Panc1 (cell line): ENCODE results near the gene TP63. TPM values are rescaled to one million over a fixed set of nuclear protein-coding genes. Genes with fewer than 3 reads are reported as not detected.
A peak's percentile ranks its signal among the peaks of the same experiment; 100 is the strongest.

Experiments used
- ATAC-seq: fragments of 200-7000 bp; cut with Tn5 transposase; 2 replicates; pipeline ENCODE4 v1.9.1; 2020; ENCODE audit warnings: mild to moderate bottlenecking, moderate library complexity
- BruUV-seq: library from RNA; stranded (reverse); fragments of 400-500 nt; replicated peaks from 2 replicates; lab custom pipeline; 2021; lab: Mats Ljungman, UMichigan
- CTCF ChIA-PET: fragments of 300-600 bp; sonication (Branson Sonifier 250); formaldehyde crosslinking; loops from one replicate; lab custom pipeline; 2022; ENCODE audit warnings: antibody characterized with exemption; lab: Charles Lee
- POLR2A ChIA-PET: fragments of 300-600 bp; sonication (Branson Sonifier 250); formaldehyde crosslinking; loops from one replicate; lab custom pipeline; 2022; ENCODE audit warnings: antibody characterized with exemption; lab: Charles Lee
- DNase-seq: peaks from one replicate; pipeline ENCODE4 v3.0.0-alpha.2; 2010; ENCODE audit warnings: low read depth, low spot score
- H3K27ac ChIP-seq: 2 replicates; pipeline ENCODE4 v1.5.1; 2011; ENCODE audit warnings: mild to moderate bottlenecking, low read length, inconsistent platforms
- H3K27me3 ChIP-seq: fragments of 200-500 bp; sonication (Bioruptor generic); 2 replicates; pipeline ENCODE4 v1.6.0; 2014; ENCODE audit warnings: low read length, inconsistent platforms; ENCODE audit not compliant: control insufficient read depth, insufficient read depth
- H3K36me3 ChIP-seq: fragments of 200-500 bp; sonication (Bioruptor generic); 2 replicates; pipeline ENCODE4 v1.5.1; 2014; ENCODE audit warnings: inconsistent platforms, mild to moderate bottlenecking, low read length, moderate library complexity; ENCODE audit not compliant: control insufficient read depth, insufficient read depth
- H3K4me1 ChIP-seq: 2 replicates; pipeline ENCODE4 v1.5.1; 2011; ENCODE audit warnings: inconsistent platforms, mild to moderate bottlenecking, low read length, moderate library complexity; ENCODE audit not compliant: control insufficient read depth, insufficient read depth
- H3K4me3 ChIP-seq, 2 experiments: 2 replicates each; pipeline ENCODE4 v1.5.1; 2011 to 2012; ENCODE audit warnings: low read depth in 2 of 2, low read length in 2 of 2, mild to moderate bottlenecking in 2 of 2, inconsistent platforms in 1 of 2, moderate library complexity in 1 of 2
- H3K9me3 ChIP-seq: fragments of 200-500 bp; sonication (Bioruptor generic); 2 replicates; pipeline ENCODE4 v1.5.1; 2014; ENCODE audit warnings: low read depth, mild to moderate bottlenecking, inconsistent platforms, low read length, moderate library complexity; ENCODE audit not compliant: control insufficient read depth, insufficient read depth
- POLR2AphosphoS5 ChIP-seq: IDR thresholded peaks from 2 replicates; pipeline ENCODE4 v1.6.1; 2012; ENCODE audit warnings: mild to moderate bottlenecking, low read depth, low read length, moderate library complexity
- SIN3A ChIP-seq: IDR thresholded peaks from 2 replicates; pipeline ENCODE4 v1.6.1; 2012; ENCODE audit warnings: low read depth, mild to moderate bottlenecking, low read length, moderate library complexity, borderline replicate concordance; ENCODE audit not compliant: insufficient read depth
- TCF7L2 ChIP-seq: IDR thresholded peaks from 2 replicates; pipeline ENCODE4 v1.6.1; 2011; ENCODE audit warnings: mild to moderate bottlenecking, low read depth, low read length, inconsistent platforms
- in situ Hi-C: cut with HindIII; loops from 2 replicates; pipeline ENCODE4 v1.10.0; 2016; ENCODE audit warnings: low sequenced_read_pairs, low pct_unique_long_range_greater_than_20kb
- intact Hi-C: fragments of 100-400 bp; cut with micrococcal nuclease; formaldehyde crosslinking; loops from one replicate; pipeline ENCODE4 v1.10.0; 2022; ENCODE audit not compliant: unreplicated experiment
- total RNA-seq: library from RNA; stranded (reverse); gene quantifications from one replicate; pipeline ENCODE4 v1.2.1, GENCODE V29; 2021; ENCODE audit not compliant: unreplicated experiment
- TF ChIP-seq, protein P1 (sequence below): fragments of 450-650 bp; IDR thresholded peaks from 2 replicates; pipeline ENCODE4 v1.5.1; 2017; ENCODE audit warnings: mild to moderate bottlenecking
- TF ChIP-seq, protein P2 (sequence below), 2 experiments: IDR thresholded peaks; 2 replicates each; pipeline ENCODE4 v1.6.1; 2011 to 2012; ENCODE audit warnings: low read depth in 2 of 2, control low read depth in 1 of 2, low read length in 1 of 2, mild to moderate bottlenecking in 1 of 2, moderate library complexity in 1 of 2; ENCODE audit not compliant: insufficient read depth in 1 of 2

TP63 gene
- total RNA-seq, 1 experiment from 2014 or later: 0.51 TPM

DNA sequence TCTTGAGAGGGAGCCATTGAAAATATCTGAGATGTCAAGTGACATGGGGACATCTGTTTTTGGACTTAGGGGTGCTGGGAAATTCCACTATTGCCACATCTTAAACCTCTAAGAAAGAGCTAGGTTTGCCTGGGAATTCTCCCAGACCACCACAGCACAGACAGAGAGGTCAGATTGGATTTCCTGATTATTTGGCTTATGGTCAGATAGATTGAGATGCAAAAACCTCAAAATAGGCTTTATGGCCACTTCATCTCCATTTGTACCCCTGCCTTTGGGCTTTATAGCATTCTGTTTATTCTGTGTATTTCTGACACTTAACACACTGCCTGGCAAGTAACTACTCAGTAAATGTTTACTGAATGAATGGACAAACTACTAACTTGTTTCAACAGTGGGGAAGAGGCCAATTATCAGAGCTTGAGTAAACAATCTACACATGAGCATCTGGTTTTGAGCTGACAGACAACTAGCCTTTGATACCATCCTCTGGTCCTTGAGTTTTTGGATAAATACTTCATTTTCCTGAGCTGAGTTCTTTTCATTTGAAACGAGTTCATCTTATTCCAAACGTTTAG is 81.8 kb downstream of the TP63 start:
- intact Hi-C loops: no loop called here

DNA sequence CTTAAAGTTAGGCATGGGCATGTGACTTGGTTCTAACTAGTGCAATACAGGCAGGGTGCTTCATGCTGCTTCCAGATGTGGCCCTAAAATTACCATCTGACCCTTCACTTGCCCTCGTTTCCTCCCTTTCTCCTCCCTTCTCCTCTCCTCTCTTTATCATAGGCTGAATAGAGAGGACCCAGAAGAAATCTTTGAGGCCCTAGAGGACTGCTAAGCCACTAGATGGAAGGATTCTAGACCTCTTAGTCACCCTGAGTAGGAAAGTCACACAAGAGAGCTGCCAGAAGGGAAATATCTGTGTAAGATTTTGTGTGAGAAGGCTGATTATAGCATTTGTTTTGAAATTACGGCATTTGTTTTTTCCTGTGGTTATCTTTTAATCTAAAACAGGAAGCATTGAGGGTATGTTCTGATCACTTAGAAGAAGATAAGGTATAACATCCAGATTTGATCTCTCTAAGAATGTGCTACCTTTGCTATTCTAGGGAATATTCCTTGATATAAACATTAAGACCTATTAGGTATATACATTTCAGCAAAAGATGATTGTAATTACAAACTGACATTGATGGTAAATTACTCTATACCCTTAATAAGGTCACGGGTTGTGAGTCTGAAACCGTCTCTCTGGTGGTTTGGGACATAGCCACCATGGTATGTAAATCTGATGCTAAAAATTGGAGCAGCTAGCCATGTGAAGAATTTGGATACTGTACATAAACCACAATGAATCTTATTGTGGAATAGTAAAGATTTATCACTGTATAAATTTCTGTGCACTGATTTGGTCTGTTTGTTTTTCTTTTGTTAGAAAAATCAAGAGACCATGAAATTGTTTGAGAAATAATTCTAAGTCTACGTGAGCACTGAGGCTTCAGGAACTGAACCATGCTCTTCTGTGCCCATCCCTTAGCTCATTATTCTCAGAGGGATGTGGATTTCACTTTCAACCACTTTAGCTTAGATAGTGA is 84.1 kb downstream of the TP63 start:
- intact Hi-C loops (no loop called here), in situ Hi-C loops (no loop called here)
- no peaks in the 10 kb centered on the region for H3K27me3 ChIP-seq
- ChIA-PET POLR2A (no interaction called here), CTCF (no interaction called here)
- H3K27ac ChIP-seq: peak overlapping the region; percentile 32; the same call in 1 of the 2 replicates
- H3K4me1 ChIP-seq: no peaks in the 10 kb centered on the region
- TF ChIP-seq, protein P1, sequence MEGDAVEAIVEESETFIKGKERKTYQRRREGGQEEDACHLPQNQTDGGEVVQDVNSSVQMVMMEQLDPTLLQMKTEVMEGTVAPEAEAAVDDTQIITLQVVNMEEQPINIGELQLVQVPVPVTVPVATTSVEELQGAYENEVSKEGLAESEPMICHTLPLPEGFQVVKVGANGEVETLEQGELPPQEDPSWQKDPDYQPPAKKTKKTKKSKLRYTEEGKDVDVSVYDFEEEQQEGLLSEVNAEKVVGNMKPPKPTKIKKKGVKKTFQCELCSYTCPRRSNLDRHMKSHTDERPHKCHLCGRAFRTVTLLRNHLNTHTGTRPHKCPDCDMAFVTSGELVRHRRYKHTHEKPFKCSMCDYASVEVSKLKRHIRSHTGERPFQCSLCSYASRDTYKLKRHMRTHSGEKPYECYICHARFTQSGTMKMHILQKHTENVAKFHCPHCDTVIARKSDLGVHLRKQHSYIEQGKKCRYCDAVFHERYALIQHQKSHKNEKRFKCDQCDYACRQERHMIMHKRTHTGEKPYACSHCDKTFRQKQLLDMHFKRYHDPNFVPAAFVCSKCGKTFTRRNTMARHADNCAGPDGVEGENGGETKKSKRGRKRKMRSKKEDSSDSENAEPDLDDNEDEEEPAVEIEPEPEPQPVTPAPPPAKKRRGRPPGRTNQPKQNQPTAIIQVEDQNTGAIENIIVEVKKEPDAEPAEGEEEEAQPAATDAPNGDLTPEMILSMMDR: no peak
- TF ChIP-seq, protein P2, sequence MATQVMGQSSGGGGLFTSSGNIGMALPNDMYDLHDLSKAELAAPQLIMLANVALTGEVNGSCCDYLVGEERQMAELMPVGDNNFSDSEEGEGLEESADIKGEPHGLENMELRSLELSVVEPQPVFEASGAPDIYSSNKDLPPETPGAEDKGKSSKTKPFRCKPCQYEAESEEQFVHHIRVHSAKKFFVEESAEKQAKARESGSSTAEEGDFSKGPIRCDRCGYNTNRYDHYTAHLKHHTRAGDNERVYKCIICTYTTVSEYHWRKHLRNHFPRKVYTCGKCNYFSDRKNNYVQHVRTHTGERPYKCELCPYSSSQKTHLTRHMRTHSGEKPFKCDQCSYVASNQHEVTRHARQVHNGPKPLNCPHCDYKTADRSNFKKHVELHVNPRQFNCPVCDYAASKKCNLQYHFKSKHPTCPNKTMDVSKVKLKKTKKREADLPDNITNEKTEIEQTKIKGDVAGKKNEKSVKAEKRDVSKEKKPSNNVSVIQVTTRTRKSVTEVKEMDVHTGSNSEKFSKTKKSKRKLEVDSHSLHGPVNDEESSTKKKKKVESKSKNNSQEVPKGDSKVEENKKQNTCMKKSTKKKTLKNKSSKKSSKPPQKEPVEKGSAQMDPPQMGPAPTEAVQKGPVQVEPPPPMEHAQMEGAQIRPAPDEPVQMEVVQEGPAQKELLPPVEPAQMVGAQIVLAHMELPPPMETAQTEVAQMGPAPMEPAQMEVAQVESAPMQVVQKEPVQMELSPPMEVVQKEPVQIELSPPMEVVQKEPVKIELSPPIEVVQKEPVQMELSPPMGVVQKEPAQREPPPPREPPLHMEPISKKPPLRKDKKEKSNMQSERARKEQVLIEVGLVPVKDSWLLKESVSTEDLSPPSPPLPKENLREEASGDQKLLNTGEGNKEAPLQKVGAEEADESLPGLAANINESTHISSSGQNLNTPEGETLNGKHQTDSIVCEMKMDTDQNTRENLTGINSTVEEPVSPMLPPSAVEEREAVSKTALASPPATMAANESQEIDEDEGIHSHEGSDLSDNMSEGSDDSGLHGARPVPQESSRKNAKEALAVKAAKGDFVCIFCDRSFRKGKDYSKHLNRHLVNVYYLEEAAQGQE (IDR thresholded peaks at IDR 0.05; ENCODE audit: insufficient read depth in 1 of 2, low read depth in 2 of 2, low read length in 1 of 2): no peak
- TF ChIP-seq SIN3A (no peak), POLR2AphosphoS5 (no peak), TCF7L2 (no peak)
- no peak overlapping the region for H3K4me3 ChIP-seq
- DNase-seq (no peak), ATAC-seq (peak; percentile 76)
- no peaks in the 10 kb centered on the region for H3K9me3 ChIP-seq
- BruUV-seq: no TSS peak
- no peaks in the 10 kb centered on the region for H3K36me3 ChIP-seq

More for the DNA sequence above, 81.8 kb downstream of the TP63 start:
- no peak overlapping the region for H3K27ac ChIP-seq
- ATAC-seq (no peak), DNase-seq (peak; percentile 57)
- H3K9me3 ChIP-seq: no peaks in the 10 kb centered on the region
- no peaks in the 10 kb centered on the region for H3K4me1 ChIP-seq
- TF ChIP-seq TCF7L2 (peak; percentile 29; the same call in 1 of the 2 replicates), SIN3A (no peak)
- CTCF ChIA-PET: no interaction called here
- no TSS peak for BruUV-seq
- POLR2A ChIA-PET: interaction anchor here (0.6 kb wide), 1 partner anchor 299 kb away, joined by 3 read pairs; no protein-coding TSS in a partner anchor
- no peaks in the 10 kb centered on the region for H3K27me3 ChIP-seq
- in situ Hi-C loops: no loop called here
- no peaks in the 10 kb centered on the region for H3K36me3 ChIP-seq
- H3K4me3 ChIP-seq: no peak overlapping the region
